Gastrocnemius medialis (tissue), 4 donors: ENCODE measurements around the gene CNPY2.

Source experiments
- CTCF ChIP-seq, 5 experiments: fragments of 450-650 bp in 3 of 5; fragments of 200-600 bp in 2 of 5; sonication (generic) in 2 of 5; IDR thresholded peaks in 4 of 5; conservative IDR thresholded peaks in 1 of 5; 1 replicate in 4 of 5; 2 replicates in 1 of 5; pipeline ENCODE4 v1.5.1; 2016 to 2019; ENCODE audit warnings: antibody characterized with exemption in 5 of 5, mild to moderate bottlenecking in 3 of 5, moderate library complexity in 3 of 5
- POLR2A ChIP-seq, 2 donors: fragments of 450-650 bp; IDR thresholded peaks; one replicate each; pipeline ENCODE4 v1.6.1; 2017; ENCODE audit warnings: antibody characterized with exemption in 2 of 2, mild to moderate bottlenecking in 2 of 2, moderate library complexity in 2 of 2

GRCh38 chr12:56297400-56297799 lies 18.4 kb downstream of the CNPY2 start:
- no peak for TF ChIP-seq CTCF (IDR thresholded peaks at IDR 0.05 in 4 of 5, conservative IDR thresholded peaks at IDR 0.05 in 1 of 5)
- TF ChIP-seq POLR2A (IDR thresholded peaks at IDR 0.05): no peak
